OCI-LY1 (cell line): ENCODE measurements around the gene ACAD11.

Source experiments
- H2AFZ ChIP-seq: fragments of 200-600 bp; sonication (generic), shearing (Covaris generic); 2 replicates; pipeline ENCODE4 v1.6.0; 2014; ENCODE audit warnings: antibody characterized with exemption, mild to moderate bottlenecking, low read length
- H3F3A ChIP-seq: fragments of 200-600 bp; sonication (generic), shearing (Covaris generic); 2 replicates; pipeline ENCODE4 v1.6.0; 2014; ENCODE audit warnings: mild to moderate bottlenecking, antibody characterized with exemption, low read length, moderate library complexity; ENCODE audit not compliant: insufficient read depth
- H3K27ac ChIP-seq: fragments of 200-600 bp; sonication (generic); 2 replicates; pipeline ENCODE4 v1.5.1; 2014; ENCODE audit warnings: low read length, mixed run types, mild to moderate bottlenecking, low read depth; ENCODE audit not compliant: poor library complexity, severe bottlenecking
- H3K27me3 ChIP-seq: fragments of 200-600 bp; sonication (generic); 2 replicates; pipeline ENCODE4 v1.6.0; 2014; ENCODE audit warnings: antibody characterized with exemption, mild to moderate bottlenecking, low read length, moderate library complexity; ENCODE audit not compliant: insufficient read depth
- H3K36me3 ChIP-seq: fragments of 200-600 bp; sonication (generic); 2 replicates; pipeline ENCODE4 v1.6.1; 2014; ENCODE audit warnings: mild to moderate bottlenecking, antibody characterized with exemption, low read length, moderate library complexity, mixed read lengths; ENCODE audit not compliant: insufficient read depth
- H3K4me1 ChIP-seq: fragments of 200-600 bp; sonication (generic); 2 replicates; pipeline ENCODE4 v1.5.1; 2014; ENCODE audit warnings: mild to moderate bottlenecking, low read length, moderate library complexity; ENCODE audit not compliant: insufficient read depth, severe bottlenecking
- H3K4me2 ChIP-seq: fragments of 200-600 bp; sonication (generic), shearing (Covaris generic); 2 replicates; pipeline ENCODE4 v1.6.1; 2014; ENCODE audit warnings: low read length
- H3K4me3 ChIP-seq: fragments of 200-600 bp; sonication (generic); 2 replicates; pipeline ENCODE4 v1.5.1; 2014; ENCODE audit warnings: low read length, low read depth, mild to moderate bottlenecking, mixed read lengths; ENCODE audit not compliant: poor library complexity, severe bottlenecking
- H3K79me2 ChIP-seq: fragments of 200-600 bp; shearing (Covaris generic); 2 replicates; pipeline ENCODE4 v1.6.1; 2016; ENCODE audit warnings: mixed run types, low read length, mixed read lengths; ENCODE audit not compliant: insufficient read depth
- H3K9ac ChIP-seq: fragments of 200-600 bp; sonication (generic), shearing (Covaris generic); 2 replicates; pipeline ENCODE4 v1.6.1; 2014; ENCODE audit warnings: mild to moderate bottlenecking, low read length, mixed read lengths
- H3K9me2 ChIP-seq: fragments of 200-600 bp; sonication (generic), shearing (Covaris generic); 2 replicates; pipeline ENCODE4 v1.6.1; 2014; ENCODE audit warnings: low read depth, mild to moderate bottlenecking, low read length, mixed read lengths
- H3K9me3 ChIP-seq: fragments of 200-600 bp; shearing (Covaris generic); 2 replicates; pipeline ENCODE4 v1.6.1; 2014; ENCODE audit warnings: low read length, mixed read lengths
- H4K20me1 ChIP-seq: fragments of 200-600 bp; sonication (generic), shearing (Covaris generic); 2 replicates; pipeline ENCODE4 v1.6.0; 2016; ENCODE audit warnings: mild to moderate bottlenecking, low read length; ENCODE audit not compliant: insufficient read depth
- EZH2 ChIP-seq: fragments of 200-600 bp; sonication (generic), shearing (Covaris generic); IDR thresholded peaks from 2 replicates; pipeline ENCODE4 v1.8.0; 2017; ENCODE audit warnings: borderline replicate concordance, mixed run types, mild to moderate bottlenecking, antibody characterized with exemption, low read length, moderate library complexity, mixed read lengths
- TF ChIP-seq, protein P1 (sequence below): fragments of 200-600 bp; sonication (generic), shearing (Covaris generic); IDR thresholded peaks from 2 replicates; pipeline ENCODE4 v1.5.1; 2017; ENCODE audit warnings: mild to moderate bottlenecking, antibody characterized with exemption, low read length, moderate library complexity, mixed read lengths

The ACAD11 gene

DNA sequence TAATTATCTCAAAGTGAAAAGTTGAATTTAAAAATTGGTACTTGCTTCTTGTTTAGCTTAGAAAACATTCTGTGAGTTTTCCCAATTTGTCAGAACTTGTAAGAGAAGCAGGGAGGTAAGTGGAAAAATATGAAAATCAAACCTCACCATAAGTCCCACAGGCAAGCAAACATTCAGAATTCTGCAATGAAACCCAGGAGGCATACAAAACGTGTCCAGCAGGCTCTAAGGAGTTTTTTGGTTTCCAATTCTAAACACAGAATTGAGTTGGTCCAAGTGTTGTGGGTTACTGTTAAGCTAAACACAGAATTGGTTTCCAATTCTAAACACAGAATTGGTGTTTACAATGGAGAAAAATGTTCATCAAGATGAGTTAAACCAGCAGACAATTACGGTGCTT is 89.6 kb downstream of the ACAD11 start:
- TF ChIP-seq, protein P1, sequence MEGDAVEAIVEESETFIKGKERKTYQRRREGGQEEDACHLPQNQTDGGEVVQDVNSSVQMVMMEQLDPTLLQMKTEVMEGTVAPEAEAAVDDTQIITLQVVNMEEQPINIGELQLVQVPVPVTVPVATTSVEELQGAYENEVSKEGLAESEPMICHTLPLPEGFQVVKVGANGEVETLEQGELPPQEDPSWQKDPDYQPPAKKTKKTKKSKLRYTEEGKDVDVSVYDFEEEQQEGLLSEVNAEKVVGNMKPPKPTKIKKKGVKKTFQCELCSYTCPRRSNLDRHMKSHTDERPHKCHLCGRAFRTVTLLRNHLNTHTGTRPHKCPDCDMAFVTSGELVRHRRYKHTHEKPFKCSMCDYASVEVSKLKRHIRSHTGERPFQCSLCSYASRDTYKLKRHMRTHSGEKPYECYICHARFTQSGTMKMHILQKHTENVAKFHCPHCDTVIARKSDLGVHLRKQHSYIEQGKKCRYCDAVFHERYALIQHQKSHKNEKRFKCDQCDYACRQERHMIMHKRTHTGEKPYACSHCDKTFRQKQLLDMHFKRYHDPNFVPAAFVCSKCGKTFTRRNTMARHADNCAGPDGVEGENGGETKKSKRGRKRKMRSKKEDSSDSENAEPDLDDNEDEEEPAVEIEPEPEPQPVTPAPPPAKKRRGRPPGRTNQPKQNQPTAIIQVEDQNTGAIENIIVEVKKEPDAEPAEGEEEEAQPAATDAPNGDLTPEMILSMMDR = no peak
- TF ChIP-seq EZH2 = no peak
- Histone ChIP-seq H3K79me2 (no peaks in the 10 kb centered on the region), H3F3A (no peaks in the 10 kb centered on the region), H3K4me1 (no peaks in the 10 kb centered on the region), H2AFZ (no peak overlapping the region), H4K20me1 (no peaks in the 10 kb centered on the region), H3K4me2 (no peak overlapping the region), H3K9me2 (no peaks in the 10 kb centered on the region), H3K9me3 (no peaks in the 10 kb centered on the region), H3K9ac (no peak overlapping the region), H3K36me3 (peaks cover 9% of the 10 kb centered on the region), H3K4me3 (no peak overlapping the region), H3K27ac (no peak overlapping the region), H3K27me3 (no peaks in the 10 kb centered on the region)

- H4K20me1 ChIP-seq = no peaks in the 10 kb centered on the region
- H3K4me2 ChIP-seq = no peak overlapping the region
- H3F3A ChIP-seq = no peaks in the 10 kb centered on the region
- H3K36me3 ChIP-seq = peaks cover 8% of the 10 kb centered on the region
- no peak overlapping the region for H3K9ac ChIP-seq
- TF ChIP-seq, protein P1 = no peak
- no peak for TF ChIP-seq EZH2
- H3K9me2 ChIP-seq = no peaks in the 10 kb centered on the region
- no peak overlapping the region for H3K4me3 ChIP-seq
- H3K9me3 ChIP-seq = no peaks in the 10 kb centered on the region
- no peaks in the 10 kb centered on the region for H3K27me3 ChIP-seq
- H3K79me2 ChIP-seq = no peaks in the 10 kb centered on the region
- no peaks in the 10 kb centered on the region for H3K4me1 ChIP-seq
- H3K27ac ChIP-seq = no peak overlapping the region
- no peak overlapping the region for H2AFZ ChIP-seq
Measured at GRCh38 chr3:132569580-132569979, 90.0 kb downstream of the ACAD11 start.

GRCh38 chr3:132569153-132569552 is 90.5 kb downstream of the ACAD11 start:
- no peak overlapping the region for H3K4me2 ChIP-seq
- TF ChIP-seq EZH2 = no peak
- TF ChIP-seq, protein P1 = no peak
- no peaks in the 10 kb centered on the region for H3K4me1 ChIP-seq
- no peaks in the 10 kb centered on the region for H3K9me2 ChIP-seq
- no peaks in the 10 kb centered on the region for H3F3A ChIP-seq
- no peaks in the 10 kb centered on the region for H3K27me3 ChIP-seq
- no peaks in the 10 kb centered on the region for H3K79me2 ChIP-seq
- no peak overlapping the region for H3K4me3 ChIP-seq
- no peaks in the 10 kb centered on the region for H3K9me3 ChIP-seq
- H2AFZ ChIP-seq = no peak overlapping the region
- peaks cover 8% of the 10 kb centered on the region for H3K36me3 ChIP-seq
- no peaks in the 10 kb centered on the region for H4K20me1 ChIP-seq
- no peak overlapping the region for H3K27ac ChIP-seq
- H3K9ac ChIP-seq = no peak overlapping the region
